ENCODE data around the gene AUTS2.

Gene AUTS2

GRCh38 chr7:70410134-70410750 lies 812.0 kb downstream of the AUTS2 start:
- DNase-seq, result no peak

DNA sequence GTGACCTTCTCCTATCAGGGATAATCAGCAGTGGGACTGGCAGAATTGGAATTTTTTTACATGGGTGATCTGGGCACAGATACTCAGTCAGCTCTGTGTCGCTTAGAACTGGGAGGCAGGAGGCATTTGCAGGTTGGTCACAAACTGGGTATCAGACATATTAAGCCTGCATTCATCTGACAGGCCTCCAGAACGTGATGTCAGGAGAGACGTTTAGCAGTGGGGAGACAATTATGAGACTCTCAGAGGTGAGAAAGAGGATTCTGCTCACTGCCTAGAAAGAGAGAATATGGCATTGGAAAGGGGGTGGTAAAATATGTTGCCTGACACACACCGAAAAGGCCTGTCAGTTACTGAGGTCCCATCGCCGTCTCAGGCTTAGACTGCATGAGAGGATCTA lies 816.1 kb downstream of the AUTS2 start:
- DNase-seq, result no peak

GRCh38 chr7:70415179-70415972 lies 817.1 kb downstream of the AUTS2 start:
- no peak for DNase-seq

- DNase-seq, result no peak
Observed at GRCh38 chr7:70416347-70416985, 818.2 kb downstream of the AUTS2 start.

DNA sequence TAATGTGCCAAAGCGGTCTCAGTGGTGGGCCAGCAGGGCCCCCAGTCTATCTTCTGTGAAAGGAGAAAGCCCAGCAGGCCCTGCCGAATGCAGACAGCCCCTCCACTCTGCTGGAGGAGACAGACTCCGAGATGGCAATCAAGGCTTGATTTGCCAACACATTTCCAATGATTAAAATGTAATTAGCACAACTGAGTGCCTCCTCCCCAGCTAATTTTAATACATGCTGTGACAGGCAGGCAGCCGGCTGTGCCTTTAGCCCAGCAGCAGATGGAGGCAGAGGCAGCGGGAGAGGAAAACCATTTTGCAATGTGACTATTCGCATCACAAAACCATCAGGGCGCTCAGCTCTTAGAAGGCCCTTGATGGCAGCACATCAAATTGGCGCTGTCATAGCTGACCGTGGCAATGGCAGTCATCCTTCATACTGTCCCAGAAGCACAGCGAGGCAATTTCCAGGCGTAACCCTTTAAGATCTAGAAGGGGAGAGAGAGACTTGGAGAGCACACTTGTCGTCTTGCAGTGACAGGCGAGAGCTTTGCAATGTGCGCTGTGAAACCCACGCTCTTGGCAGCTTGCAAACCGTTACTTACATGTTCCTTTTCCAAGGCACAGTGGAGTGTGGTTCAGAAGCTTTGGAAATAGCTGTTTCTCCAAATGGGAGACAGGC lies 818.8 kb downstream of the AUTS2 start:
- no peak for DNase-seq

GRCh38 chr7:70419526-70420380 lies 821.5 kb downstream of the AUTS2 start:
- DNase-seq, result no peak

DNA sequence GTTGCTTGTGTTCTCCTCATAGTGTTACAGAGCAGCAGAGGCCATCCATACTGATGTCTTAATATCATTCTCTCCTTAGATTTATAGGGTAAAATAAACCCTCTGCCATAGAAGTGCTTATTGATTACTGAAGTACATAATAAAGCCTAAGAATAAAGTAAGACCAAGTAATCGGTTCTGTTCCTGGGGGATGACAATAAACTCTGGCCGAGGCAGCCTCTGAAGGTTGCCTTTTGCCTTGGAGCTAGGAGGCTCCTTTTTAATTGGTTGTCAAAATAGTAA lies 822.0 kb downstream of the AUTS2 start:
- DNase-seq, result no peak

DNA sequence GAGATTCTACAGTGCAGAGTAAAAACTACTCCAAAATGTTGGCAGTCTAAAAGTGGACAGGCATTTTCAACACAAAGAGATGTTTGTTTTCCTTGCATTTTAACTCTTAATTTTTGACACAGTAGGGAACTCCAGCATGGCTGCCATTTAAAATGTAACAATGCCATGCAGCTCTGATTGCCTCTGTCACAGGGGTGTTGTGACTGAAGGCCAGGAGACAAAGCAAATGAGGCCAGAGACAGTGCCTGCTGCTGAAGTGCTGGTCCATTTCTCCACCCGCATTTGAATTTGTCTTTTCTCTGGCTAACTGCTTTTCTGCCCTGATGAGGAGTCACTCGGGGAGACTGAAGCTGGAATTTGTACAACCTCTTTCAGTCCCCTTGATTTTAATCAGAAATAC lies 823.0 kb downstream of the AUTS2 start:
- no peak for DNase-seq

- no peak for DNase-seq
Observed at GRCh38 chr7:70426249-70426880, 828.1 kb downstream of the AUTS2 start.

DNA sequence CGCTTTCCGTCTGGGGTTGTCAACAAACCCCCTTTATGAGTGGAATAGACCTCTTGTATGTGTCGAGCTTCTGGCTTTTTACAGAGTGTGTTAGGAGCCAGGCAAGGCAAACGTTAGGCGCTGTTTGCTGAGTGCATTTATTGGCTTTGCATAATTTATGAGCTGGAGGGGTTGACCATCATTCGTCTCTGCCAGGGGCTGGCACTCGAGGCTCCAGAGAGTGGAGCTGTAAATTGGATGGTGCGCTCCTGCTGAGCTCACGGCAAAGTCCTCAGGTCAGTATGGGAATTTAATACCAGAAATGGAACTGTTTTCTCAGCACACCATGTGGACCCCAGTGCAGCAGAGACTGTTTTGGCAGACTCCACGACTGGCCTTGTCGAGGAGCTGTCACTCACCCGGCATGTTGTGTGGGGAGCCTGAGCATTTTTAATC lies 834.3 kb downstream of the AUTS2 start:
- no peak for DNase-seq

DNA sequence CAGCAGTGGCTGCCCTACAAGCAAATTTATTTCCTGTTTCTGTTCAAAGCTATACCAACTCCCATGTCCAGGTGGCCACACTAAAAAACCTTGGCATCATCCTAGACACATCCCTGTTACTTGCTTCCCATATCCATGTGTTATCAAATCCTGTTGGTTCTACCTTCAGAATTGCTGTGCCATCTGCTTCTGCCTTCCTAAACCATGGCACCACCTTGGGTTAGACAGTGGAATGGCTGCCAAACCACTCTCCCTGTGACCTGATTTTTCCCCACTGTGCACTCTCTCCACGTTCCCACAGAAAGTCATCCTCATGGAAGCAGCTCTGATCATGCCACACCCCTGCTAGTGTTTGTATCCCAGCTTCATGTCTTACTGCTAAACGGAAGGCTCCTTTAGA lies 836.1 kb downstream of the AUTS2 start:
- DNase-seq, result no peak

GRCh38 chr7:70434821-70435220 lies 836.5 kb downstream of the AUTS2 start:
- DNase-seq, result no peak

GRCh38 chr7:70435634-70436033 lies 837.4 kb downstream of the AUTS2 start:
- no peak for DNase-seq

DNA sequence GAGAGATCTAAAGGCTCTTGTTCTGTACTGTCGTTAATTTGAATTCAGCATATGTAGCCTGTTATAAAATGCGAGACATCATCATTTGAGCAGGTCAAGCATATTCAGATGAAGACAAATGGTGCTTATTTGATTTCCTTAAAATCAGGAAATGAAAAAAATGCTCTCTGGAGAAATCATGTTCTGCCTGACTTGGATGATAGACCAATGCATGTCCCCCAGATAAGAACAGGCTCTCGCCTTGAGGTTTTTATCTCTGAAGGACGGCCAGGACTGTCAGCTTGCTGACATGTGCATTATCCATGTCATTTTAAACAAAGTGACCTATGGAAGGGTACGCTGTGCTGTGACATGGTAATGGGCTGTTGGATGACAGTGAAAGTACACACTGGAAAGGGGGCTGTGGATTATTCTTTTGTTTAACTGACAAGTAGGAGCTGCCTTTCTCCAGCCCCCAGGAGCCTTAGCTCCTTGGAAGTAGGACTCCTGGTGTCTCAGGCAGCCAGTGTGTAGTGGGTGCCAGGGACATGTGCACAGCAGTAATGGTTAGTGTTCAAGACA lies 838.6 kb downstream of the AUTS2 start:
- DNase-seq, result no peak

DNA sequence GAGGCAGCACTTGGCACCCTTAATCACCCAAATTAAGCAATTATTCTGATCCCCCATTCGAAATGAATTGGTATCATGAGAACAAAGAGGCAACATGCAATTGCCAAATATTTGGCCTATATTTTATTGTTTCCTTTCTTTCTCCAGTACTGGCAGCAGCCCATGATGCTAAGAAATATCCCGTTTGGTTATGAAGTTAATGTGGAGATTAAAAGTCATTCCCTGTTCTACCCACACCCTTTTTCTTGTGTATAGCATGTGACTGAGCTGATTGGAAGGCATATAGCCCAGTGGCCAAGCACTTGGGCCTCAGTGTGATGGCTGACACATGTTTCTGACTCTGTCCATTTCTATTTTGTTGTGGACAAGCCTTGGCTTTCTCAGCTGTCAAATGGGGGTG lies 841.4 kb downstream of the AUTS2 start:
- no peak for DNase-seq

- DNase-seq, result no peak
Observed at GRCh38 chr7:70446448-70447143, 848.3 kb downstream of the AUTS2 start.

GRCh38 chr7:70448312-70448906 lies 850.1 kb downstream of the AUTS2 start:
- no peak for DNase-seq

DNA sequence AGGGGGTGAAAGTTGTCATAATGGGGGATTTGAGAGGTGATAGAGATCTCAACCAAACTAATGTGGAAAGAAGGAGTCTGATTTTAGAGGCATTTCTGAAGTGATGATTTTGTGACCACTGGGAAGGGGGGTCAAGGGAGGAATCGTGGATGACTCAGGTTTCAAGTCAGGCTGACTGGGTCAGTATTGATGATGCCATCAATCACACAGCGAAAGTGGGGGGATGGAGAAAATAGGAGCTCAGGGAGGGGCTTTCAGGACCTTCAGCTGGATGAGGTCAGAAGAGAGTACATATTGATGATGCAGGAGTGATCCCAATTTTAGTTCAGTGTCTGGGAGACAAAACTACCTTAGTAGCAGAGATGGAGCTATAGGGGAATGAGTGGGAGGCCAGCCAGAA lies 852.5 kb downstream of the AUTS2 start:
- DNase-seq, result no peak

DNA sequence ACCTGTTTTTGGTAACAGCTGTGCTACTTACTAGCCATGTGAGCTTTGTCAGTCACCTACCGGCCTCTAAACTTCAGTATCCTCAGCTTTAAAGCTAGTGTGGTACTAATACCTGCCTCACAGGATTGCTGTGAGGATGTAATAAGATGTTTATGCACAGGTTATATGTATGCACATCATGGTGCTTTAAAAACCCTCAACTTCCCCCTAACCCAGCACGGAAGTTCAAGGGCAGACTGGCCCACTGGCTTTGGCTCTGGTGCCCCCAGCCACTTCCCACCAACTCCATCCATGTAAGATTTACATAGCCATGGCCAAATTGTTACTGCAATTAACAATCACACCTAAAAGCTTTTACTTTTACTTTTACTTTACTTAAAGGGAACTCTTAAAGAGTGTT lies 857.6 kb downstream of the AUTS2 start:
- no peak for DNase-seq

DNA sequence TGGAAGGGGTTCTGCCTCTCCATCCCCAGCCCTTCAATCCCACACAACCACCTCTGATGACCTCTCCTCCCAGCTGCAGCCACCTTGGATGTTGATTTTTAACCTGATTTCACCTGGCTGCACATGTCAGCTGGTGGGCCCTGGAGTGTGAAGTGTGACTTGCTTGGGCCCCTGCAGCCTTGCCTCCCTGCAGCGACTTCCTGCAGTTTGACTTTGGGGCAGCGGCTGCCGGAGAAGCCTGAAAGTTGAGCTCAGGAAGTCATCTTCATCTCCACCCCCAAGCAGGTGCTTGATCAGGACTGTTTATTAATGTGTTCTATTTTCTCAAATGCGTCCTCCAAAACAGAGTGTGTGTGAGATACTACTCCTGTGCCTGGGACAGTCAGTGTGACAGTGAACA lies 858.4 kb downstream of the AUTS2 start:
- no peak for DNase-seq

DNA sequence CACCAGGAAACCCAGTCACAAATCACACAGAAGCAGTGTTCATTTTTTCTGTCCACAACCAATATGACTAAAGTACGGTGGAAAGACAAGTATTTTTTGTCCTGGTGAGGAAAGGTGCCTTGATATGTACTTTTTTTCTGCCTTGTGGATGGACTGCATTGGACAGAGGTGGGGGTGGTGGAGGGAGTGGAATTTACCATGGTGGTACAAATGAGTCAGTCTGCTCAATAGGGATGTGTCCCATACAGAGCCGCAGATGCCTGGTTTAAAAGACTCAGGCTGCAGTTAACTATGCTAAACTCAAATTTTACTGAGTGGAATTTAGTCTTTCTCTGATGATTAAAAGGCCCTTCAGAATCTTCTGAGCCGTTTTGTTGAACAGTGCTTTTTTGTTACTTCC lies 859.2 kb downstream of the AUTS2 start:
- DNase-seq, result no peak

Data from effector CD8-positive, alpha-beta T cell (primary cell).